ENCODE measurements around the gene AAR2. TPM values are rescaled to one million over a fixed set of nuclear protein-coding genes. Genes with fewer than 3 reads are reported as not detected.

The AAR2 gene
- total RNA-seq, 1 donor from 2014 or later = 19.7 TPM

- DNase-seq (ENCODE audit: low spot score) = no peak
- Histone ChIP-seq H3K27ac (no peak overlapping the region), H3K79me2 (ENCODE audit: low read depth) (no peaks in the 10 kb centered on the region), H3K27me3 (no peaks in the 10 kb centered on the region), H3K9ac (no peak overlapping the region), H4K20me1 (ENCODE audit: low read depth) (no peaks in the 10 kb centered on the region), H3K36me3 (no peaks in the 10 kb centered on the region), H3K4me2 (no peak overlapping the region), H3F3A (ENCODE audit: low read depth) (no peaks in the 10 kb centered on the region), H3K4me1 (no peaks in the 10 kb centered on the region), H2AFZ (replicated peaks) (no peak overlapping the region), H3K4me3 (no peak overlapping the region), H3K9me3 (ENCODE audit: low read depth) (no peaks in the 10 kb centered on the region)
- H3K4me1 Mint-ChIP-seq = no peaks in the 10 kb centered on the region
- H3K36me3 Mint-ChIP-seq = no peaks in the 10 kb centered on the region
- H3K27ac Mint-ChIP-seq = no peak overlapping the region
- TF ChIP-seq EZH2phosphoT487 (IDR thresholded peaks at IDR 0.05) (no peak), EZH2 (IDR thresholded peaks at IDR 0.05) (no peak)
- TF ChIP-seq, protein P1, sequence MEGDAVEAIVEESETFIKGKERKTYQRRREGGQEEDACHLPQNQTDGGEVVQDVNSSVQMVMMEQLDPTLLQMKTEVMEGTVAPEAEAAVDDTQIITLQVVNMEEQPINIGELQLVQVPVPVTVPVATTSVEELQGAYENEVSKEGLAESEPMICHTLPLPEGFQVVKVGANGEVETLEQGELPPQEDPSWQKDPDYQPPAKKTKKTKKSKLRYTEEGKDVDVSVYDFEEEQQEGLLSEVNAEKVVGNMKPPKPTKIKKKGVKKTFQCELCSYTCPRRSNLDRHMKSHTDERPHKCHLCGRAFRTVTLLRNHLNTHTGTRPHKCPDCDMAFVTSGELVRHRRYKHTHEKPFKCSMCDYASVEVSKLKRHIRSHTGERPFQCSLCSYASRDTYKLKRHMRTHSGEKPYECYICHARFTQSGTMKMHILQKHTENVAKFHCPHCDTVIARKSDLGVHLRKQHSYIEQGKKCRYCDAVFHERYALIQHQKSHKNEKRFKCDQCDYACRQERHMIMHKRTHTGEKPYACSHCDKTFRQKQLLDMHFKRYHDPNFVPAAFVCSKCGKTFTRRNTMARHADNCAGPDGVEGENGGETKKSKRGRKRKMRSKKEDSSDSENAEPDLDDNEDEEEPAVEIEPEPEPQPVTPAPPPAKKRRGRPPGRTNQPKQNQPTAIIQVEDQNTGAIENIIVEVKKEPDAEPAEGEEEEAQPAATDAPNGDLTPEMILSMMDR (IDR thresholded peaks at IDR 0.05) = no peak
- no peaks in the 10 kb centered on the region for H3K9me3 Mint-ChIP-seq
- peaks cover 3% of the 10 kb centered on the region for H3K27me3 Mint-ChIP-seq (ENCODE audit: insufficient read depth, low read depth)
- H3K4me3 Mint-ChIP-seq = no peak overlapping the region
Measured at GRCh38 chr20:36228770-36229169, 7.5 kb upstream of the AAR2 start.

GRCh38 chr20:36230019-36230418 is 6.3 kb upstream of the AAR2 start:
- Histone ChIP-seq H3K9me3 (ENCODE audit: low read depth) (no peaks in the 10 kb centered on the region), H3K27ac (no peak overlapping the region), H3K4me2 (no peak overlapping the region), H3K4me1 (no peaks in the 10 kb centered on the region), H3K4me3 (no peak overlapping the region), H3F3A (ENCODE audit: low read depth) (no peaks in the 10 kb centered on the region), H3K79me2 (ENCODE audit: low read depth) (no peaks in the 10 kb centered on the region), H3K9ac (no peak overlapping the region), H2AFZ (replicated peaks) (no peak overlapping the region), H3K27me3 (no peaks in the 10 kb centered on the region), H3K36me3 (no peaks in the 10 kb centered on the region), H4K20me1 (ENCODE audit: low read depth) (no peaks in the 10 kb centered on the region)
- Mint-ChIP-seq H3K9me3 (no peaks in the 10 kb centered on the region), H3K4me3 (no peak overlapping the region), H3K27ac (no peak overlapping the region), H3K27me3 (ENCODE audit: insufficient read depth, low read depth) (peaks cover 3% of the 10 kb centered on the region), H3K4me1 (no peaks in the 10 kb centered on the region), H3K36me3 (no peaks in the 10 kb centered on the region)
- TF ChIP-seq, protein P1 (IDR thresholded peaks at IDR 0.05) = no peak
- TF ChIP-seq EZH2phosphoT487 (IDR thresholded peaks at IDR 0.05) (no peak), EZH2 (IDR thresholded peaks at IDR 0.05) (no peak)
- DNase-seq (ENCODE audit: low spot score) = no peak

DNA sequence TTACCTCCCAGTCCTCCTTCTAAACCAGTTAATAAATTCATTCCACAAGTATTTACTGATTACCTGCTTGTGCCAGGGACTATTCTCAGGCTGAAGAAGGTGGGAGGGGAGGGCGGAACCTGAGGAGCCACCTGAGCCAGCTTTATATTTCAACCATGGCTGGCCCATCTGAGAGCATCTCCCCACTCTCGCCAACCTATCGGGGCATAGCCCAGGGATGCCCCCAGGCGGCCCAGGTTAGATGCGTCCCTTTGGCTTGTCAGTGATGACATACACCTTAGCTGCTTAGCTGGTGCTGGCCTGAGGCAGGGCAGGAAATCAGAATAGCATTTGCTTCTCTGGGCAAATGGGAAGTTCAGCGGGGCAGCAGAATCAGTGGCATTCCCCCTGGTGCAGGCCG is 4.9 kb upstream of the AAR2 start:
- TF ChIP-seq, protein P1 (IDR thresholded peaks at IDR 0.05) = no peak
- TF ChIP-seq EZH2 (IDR thresholded peaks at IDR 0.05) = no peak
- no peak overlapping the region for H3K4me3 Mint-ChIP-seq
- H3K79me2 ChIP-seq (ENCODE audit: low read depth) = peaks cover under 1% of the 10 kb centered on the region
- DNase-seq (ENCODE audit: low spot score) = no peak
- no peaks in the 10 kb centered on the region for H3K9me3 Mint-ChIP-seq
- H3K9ac ChIP-seq = no peak overlapping the region
- H3K4me2 ChIP-seq = no peak overlapping the region
- no peaks in the 10 kb centered on the region for H3K27me3 ChIP-seq
- no peaks in the 10 kb centered on the region for H4K20me1 ChIP-seq (ENCODE audit: low read depth)
- no peaks in the 10 kb centered on the region for H3K36me3 ChIP-seq
- peaks cover 3% of the 10 kb centered on the region for H3K27me3 Mint-ChIP-seq (ENCODE audit: insufficient read depth, low read depth)
- H3K36me3 Mint-ChIP-seq = no peaks in the 10 kb centered on the region
- H3K4me3 ChIP-seq = no peak overlapping the region
- no peak overlapping the region for H2AFZ ChIP-seq (replicated peaks)
- H3F3A ChIP-seq (ENCODE audit: low read depth) = no peaks in the 10 kb centered on the region
- H3K9me3 ChIP-seq (ENCODE audit: low read depth) = no peaks in the 10 kb centered on the region
- H3K27ac Mint-ChIP-seq = no peak overlapping the region
- H3K4me1 Mint-ChIP-seq = peaks cover 4% of the 10 kb centered on the region
- H3K27ac ChIP-seq = no peak overlapping the region
- H3K4me1 ChIP-seq = no peaks in the 10 kb centered on the region
